Loucy (cell line): ENCODE measurements around the gene CRIP2.

ENCODE experiments used
- H2AFZ ChIP-seq: fragments of 200-600 bp; sonication (generic); 2 replicates; pipeline ENCODE4 v1.6.0; 2016; ENCODE audit warnings: antibody characterized with exemption, mild to moderate bottlenecking, low read length, moderate library complexity
- H3F3A ChIP-seq: fragments of 200-600 bp; 2 replicates; pipeline ENCODE4 v1.6.0; 2016; ENCODE audit warnings: antibody characterized with exemption, low read depth, mild to moderate bottlenecking
- H3K27me3 ChIP-seq: fragments of 200-600 bp; sonication (generic); 2 replicates; pipeline ENCODE4 v1.6.1; 2014; ENCODE audit warnings: low read length, mild to moderate bottlenecking; ENCODE audit not compliant: insufficient read depth, poor library complexity, severe bottlenecking
- H3K36me3 ChIP-seq: fragments of 200-600 bp; sonication (generic); 2 replicates; pipeline ENCODE4 v1.6.1; 2016; ENCODE audit warnings: low read length; ENCODE audit not compliant: insufficient read depth
- H3K4me1 ChIP-seq: fragments of 200-600 bp; sonication (generic); 2 replicates; pipeline ENCODE4 v1.5.1; 2014; ENCODE audit warnings: low read length, mild to moderate bottlenecking; ENCODE audit not compliant: insufficient read depth, poor library complexity, severe bottlenecking
- H3K4me2 ChIP-seq: fragments of 200-600 bp; sonication (generic); 2 replicates; pipeline ENCODE4 v1.6.0; 2014; ENCODE audit warnings: antibody characterized with exemption, low read length, low read depth, mild to moderate bottlenecking; ENCODE audit not compliant: poor library complexity, severe bottlenecking
- H3K4me3 ChIP-seq: fragments of 200-600 bp; sonication (generic); 2 replicates; pipeline ENCODE4 v1.5.1; 2014; ENCODE audit warnings: low read length, mild to moderate bottlenecking, mixed read lengths; ENCODE audit not compliant: poor library complexity, severe bottlenecking
- H3K79me2 ChIP-seq: fragments of 200-600 bp; sonication (generic); 2 replicates; pipeline ENCODE4 v1.6.1; 2014; ENCODE audit warnings: low read length; ENCODE audit not compliant: insufficient read depth
- H3K9ac ChIP-seq: fragments of 200-600 bp; sonication (generic); 2 replicates; pipeline ENCODE4 v1.6.0; 2014; ENCODE audit warnings: mild to moderate bottlenecking, low read depth, low read length, moderate library complexity; ENCODE audit not compliant: poor library complexity, severe bottlenecking
- H3K9me2 ChIP-seq: fragments of 200-600 bp; sonication (generic); replicated peaks from 2 replicates; pipeline ENCODE4 v1.6.1; 2016; ENCODE audit warnings: low read depth, low read length, mixed read lengths
- H3K9me3 ChIP-seq: fragments of 200-600 bp; sonication (generic); 2 replicates; pipeline ENCODE4 v1.6.1; 2014; ENCODE audit warnings: mild to moderate bottlenecking, antibody characterized with exemption, low read length, low read depth; ENCODE audit not compliant: insufficient read depth
- H4K20me1 ChIP-seq: fragments of 200-600 bp; sonication (generic); 2 replicates; pipeline ENCODE4 v1.6.0; 2014; ENCODE audit warnings: antibody characterized with exemption, low read length, mild to moderate bottlenecking; ENCODE audit not compliant: insufficient read depth, poor library complexity, severe bottlenecking
- EZH2phosphoT487 ChIP-seq: fragments of 200-600 bp; IDR thresholded peaks from 2 replicates; pipeline ENCODE4 v1.6.1; 2018; ENCODE audit warnings: antibody characterized with exemption, mild to moderate bottlenecking, moderate library complexity, borderline replicate concordance
- TF ChIP-seq, protein P1 (sequence below): fragments of 200-600 bp; sonication (generic); conservative IDR thresholded peaks from 2 replicates; pipeline ENCODE4 v1.5.1; 2014; ENCODE audit warnings: mild to moderate bottlenecking, antibody characterized with exemption, low read length

Gene CRIP2

DNA sequence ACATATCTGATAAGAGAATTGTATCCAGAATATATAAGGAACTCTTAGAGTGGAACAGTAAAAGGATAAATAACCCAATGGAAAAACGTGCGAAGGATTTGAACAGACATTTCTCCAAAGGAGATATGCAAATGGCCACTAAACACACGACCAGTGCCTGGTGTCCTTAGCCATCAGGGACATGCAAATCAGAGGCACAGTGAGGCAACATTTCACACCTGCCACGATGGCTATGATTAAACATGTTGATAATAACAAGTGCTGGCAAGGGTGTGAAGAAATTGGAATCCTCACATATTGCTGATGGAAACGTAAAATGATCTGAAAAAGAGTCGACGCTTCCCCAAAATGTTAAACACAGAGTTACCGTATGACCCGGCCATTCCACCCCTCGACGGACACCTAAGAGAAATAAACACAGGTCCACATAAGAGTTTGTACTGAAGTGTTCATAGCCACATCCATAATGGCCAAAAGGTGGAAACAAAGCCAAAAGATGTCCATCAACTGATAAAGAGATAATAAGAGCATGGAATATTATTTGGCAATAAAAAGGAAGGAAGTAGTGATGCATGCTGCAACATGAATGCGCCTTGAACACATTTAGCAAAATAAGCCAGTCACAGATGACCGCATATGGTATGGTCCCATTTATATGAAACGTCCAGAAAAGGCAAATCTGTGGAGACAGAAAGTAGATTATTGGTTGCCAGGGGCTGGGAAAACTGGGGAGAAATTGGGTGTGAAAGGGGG lies 45.5 kb downstream of the CRIP2 start:
- no peaks in the 10 kb centered on the region for H3K36me3 ChIP-seq
- no peak overlapping the region for H3K9ac ChIP-seq
- no peaks in the 10 kb centered on the region for H3K27me3 ChIP-seq
- TF ChIP-seq EZH2phosphoT487, result no peak
- TF ChIP-seq, protein P1, sequence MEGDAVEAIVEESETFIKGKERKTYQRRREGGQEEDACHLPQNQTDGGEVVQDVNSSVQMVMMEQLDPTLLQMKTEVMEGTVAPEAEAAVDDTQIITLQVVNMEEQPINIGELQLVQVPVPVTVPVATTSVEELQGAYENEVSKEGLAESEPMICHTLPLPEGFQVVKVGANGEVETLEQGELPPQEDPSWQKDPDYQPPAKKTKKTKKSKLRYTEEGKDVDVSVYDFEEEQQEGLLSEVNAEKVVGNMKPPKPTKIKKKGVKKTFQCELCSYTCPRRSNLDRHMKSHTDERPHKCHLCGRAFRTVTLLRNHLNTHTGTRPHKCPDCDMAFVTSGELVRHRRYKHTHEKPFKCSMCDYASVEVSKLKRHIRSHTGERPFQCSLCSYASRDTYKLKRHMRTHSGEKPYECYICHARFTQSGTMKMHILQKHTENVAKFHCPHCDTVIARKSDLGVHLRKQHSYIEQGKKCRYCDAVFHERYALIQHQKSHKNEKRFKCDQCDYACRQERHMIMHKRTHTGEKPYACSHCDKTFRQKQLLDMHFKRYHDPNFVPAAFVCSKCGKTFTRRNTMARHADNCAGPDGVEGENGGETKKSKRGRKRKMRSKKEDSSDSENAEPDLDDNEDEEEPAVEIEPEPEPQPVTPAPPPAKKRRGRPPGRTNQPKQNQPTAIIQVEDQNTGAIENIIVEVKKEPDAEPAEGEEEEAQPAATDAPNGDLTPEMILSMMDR, result no peak
- no peaks in the 10 kb centered on the region for H3K79me2 ChIP-seq
- H3K9me2 ChIP-seq, result no peaks in the 10 kb centered on the region
- H3F3A ChIP-seq, result no peaks in the 10 kb centered on the region
- no peak overlapping the region for H3K4me3 ChIP-seq
- no peaks in the 10 kb centered on the region for H3K4me1 ChIP-seq
- no peaks in the 10 kb centered on the region for H4K20me1 ChIP-seq
- H2AFZ ChIP-seq, result no peak overlapping the region
- H3K9me3 ChIP-seq, result peaks cover 4% of the 10 kb centered on the region; the same call in 1 of the 2 replicates
- H3K4me2 ChIP-seq, result no peak overlapping the region

GRCh38 chr14:105525326-105525725 lies 50.7 kb downstream of the CRIP2 start:
- Histone ChIP-seq H3K4me2 (no peak overlapping the region), H3F3A (no peaks in the 10 kb centered on the region), H3K4me3 (no peak overlapping the region), H3K27me3 (no peaks in the 10 kb centered on the region), H2AFZ (no peak overlapping the region), H3K79me2 (no peaks in the 10 kb centered on the region), H3K9ac (no peak overlapping the region), H3K9me2 (no peaks in the 10 kb centered on the region), H3K4me1 (peaks cover 10% of the 10 kb centered on the region), H4K20me1 (no peaks in the 10 kb centered on the region), H3K36me3 (no peaks in the 10 kb centered on the region), H3K9me3 (no peaks in the 10 kb centered on the region)
- TF ChIP-seq, protein P1, result no peak
- TF ChIP-seq EZH2phosphoT487, result no peak

DNA sequence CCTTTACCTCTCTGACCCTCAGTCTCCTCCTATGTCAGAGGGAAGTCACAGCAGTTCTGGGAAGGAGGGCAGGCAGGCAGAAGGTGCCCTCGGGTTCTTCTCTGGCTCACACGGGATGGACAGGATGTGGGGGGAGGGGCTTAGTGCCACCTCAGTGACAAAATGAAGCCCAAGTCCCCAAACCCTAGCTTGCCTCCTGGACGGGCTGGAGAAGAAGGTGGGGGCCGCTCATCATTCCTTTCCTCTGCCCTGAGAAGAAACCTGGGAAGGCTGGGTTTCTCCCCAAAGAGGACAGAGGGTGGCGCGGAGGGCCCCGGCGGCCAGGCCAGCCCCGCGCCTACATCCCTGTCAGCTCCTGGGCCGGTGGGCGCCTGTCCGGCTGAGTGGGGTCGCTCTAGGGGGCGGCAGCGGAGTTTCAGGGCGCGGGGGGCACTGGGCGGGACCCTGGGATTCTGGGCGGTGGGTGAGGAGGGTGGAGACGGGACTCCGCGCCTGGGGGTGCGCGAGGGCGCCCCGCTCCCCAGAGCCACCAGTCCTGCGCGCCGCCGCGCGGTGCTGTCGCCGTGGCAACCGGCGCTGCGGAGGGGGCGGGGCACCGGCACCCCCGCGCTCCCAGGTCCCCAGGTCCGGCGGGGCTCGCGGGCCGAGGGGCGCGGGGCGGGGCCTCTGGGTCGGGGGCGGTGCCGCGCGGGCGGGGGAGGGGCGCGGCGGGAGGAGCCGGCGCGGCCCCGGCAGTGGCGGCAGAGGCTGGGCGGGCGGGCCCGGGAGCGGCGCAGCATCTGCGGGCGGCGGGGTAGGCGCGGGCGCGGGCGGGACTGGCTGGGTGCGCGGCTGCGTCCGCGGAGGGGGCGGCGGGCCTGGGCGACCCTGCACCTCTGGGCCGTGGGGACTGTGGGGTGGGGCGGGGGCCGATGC lies 51.5 kb downstream of the CRIP2 start, which contains the start of gene TMEM121:
TMEM121 (plus strand) TSS at position 723 of the 915 bp plus-strand sequence. CDS start 2,252 bp downstream, outside the sequence.
- Histone ChIP-seq H3K4me1 (peaks cover 10% of the 10 kb centered on the region), H3K4me2 (peak within 1 kb of the TSS; percentile 79), H3K4me3 (peak within 1 kb of the TSS; percentile 80)

More for the DNA sequence above, 51.5 kb downstream of the CRIP2 start, which contains the start of gene TMEM121:
- Histone ChIP-seq H3K27me3 (no peaks in the 10 kb centered on the region), H3K9me2 (no peaks in the 10 kb centered on the region), H2AFZ (0 out of 2 replicates have a peak within 1 kb of the TSS, but pooled peaks have one; percentile 1), H3K79me2 (no peaks in the 10 kb centered on the region), H4K20me1 (no peaks in the 10 kb centered on the region), H3K9me3 (no peaks in the 10 kb centered on the region), H3F3A (no peaks in the 10 kb centered on the region), H3K9ac (peak within 1 kb of the TSS; percentile 53), H3K36me3 (no peaks in the 10 kb centered on the region)
- TF ChIP-seq, protein P1, result no peak
- no peak for TF ChIP-seq EZH2phosphoT487
